ENCODE measurements around the gene RNF146. TPM values are rescaled to one million over a fixed set of nuclear protein-coding genes. Genes with fewer than 3 reads are reported as not detected.

The RNF146 gene
- total and polyA plus RNA-seq, 2 experiments from 2014 or later: 36.7 to 46.3 TPM

DNA sequence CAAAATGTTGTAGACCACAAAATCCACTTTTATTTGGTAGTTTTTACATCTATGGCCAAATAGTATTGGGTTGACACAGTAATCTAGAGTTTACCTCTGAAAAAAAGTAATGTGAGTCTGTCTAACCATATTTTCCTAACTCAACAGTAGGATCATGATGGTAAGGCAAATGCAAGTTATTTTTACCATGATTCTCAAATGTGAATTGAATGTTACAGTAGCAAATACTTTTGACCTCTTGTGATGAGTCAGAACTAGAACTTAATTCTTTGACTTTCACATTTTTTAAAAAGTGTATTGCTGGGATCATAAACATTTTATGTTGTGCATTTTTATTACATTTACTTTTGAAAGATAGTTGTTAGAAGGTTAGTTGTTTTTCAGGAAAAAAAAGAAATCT, 22.0 kb downstream of the RNF146 start:
- H3K79me2 ChIP-seq (ENCODE audit: insufficient read depth): peaks cover 94% of the 10 kb centered on the region
- H3K27ac ChIP-seq: no peak overlapping the region
- peaks cover 60% of the 10 kb centered on the region for H3K36me3 ChIP-seq (ENCODE audit: low read depth)
- H3K9me3 ChIP-seq (ENCODE audit: low read depth): no peaks in the 10 kb centered on the region
- H3K4me2 ChIP-seq (ENCODE audit: unreplicated experiment): no peak overlapping the region
- in situ Hi-C loops (cut with MboI): no loop called here
- 0 out of 2 replicates have a peak, but pooled peaks cover 4% of the 10 kb centered on the region for H3K4me1 ChIP-seq (ENCODE audit: insufficient read depth)
- peak; percentile 25 for DNase-seq
- H3K4me3 ChIP-seq: no peak overlapping the region
- H2AFZ ChIP-seq: no peak overlapping the region
- peaks cover 32% of the 10 kb centered on the region; the same call in 1 of the 2 replicates for H3F3A ChIP-seq (ENCODE audit: insufficient read depth)
- TF ChIP-seq EZH2phosphoT487 (IDR thresholded peaks at IDR 0.05; ENCODE audit: insufficient read depth, low read depth) (no peak), EZH2 (IDR thresholded peaks at IDR 0.05; ENCODE audit: insufficient read depth, poor library complexity, severe bottlenecking) (no peak)
- no peaks in the 10 kb centered on the region for H4K20me1 ChIP-seq (ENCODE audit: insufficient read depth)
- H3K27me3 ChIP-seq (replicated peaks; ENCODE audit: insufficient read depth): no peaks in the 10 kb centered on the region
- no peak overlapping the region for H3K9ac ChIP-seq
- no peaks in the 10 kb centered on the region for H3K9me2 ChIP-seq (ENCODE audit: insufficient read depth)

DNA sequence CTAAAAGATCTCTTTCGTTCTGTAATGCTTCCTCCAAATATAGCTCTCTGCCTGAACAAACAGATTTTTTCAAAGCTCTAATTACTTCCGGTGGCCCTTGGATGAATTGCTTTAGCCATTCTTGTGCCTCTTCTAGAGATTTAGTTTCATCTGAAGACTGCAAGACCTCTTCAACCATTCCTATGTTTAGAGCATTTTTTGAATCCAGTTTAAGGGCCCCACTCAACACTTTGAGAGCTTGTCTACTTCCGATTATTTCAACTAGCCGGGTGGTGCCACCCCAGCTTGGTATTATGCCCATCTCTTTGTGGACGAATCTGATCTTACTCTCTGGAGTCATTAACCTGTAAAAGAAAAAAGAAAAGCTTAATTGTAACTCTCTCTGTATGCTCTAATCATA, 23.3 kb downstream of the RNF146 start:
- Histone ChIP-seq H3F3A (ENCODE audit: insufficient read depth) (peaks cover 26% of the 10 kb centered on the region; the same call in 1 of the 2 replicates), H3K9ac (no peak overlapping the region), H3K4me1 (ENCODE audit: insufficient read depth) (0 out of 2 replicates have a peak, but pooled peaks cover 4% of the 10 kb centered on the region), H3K36me3 (ENCODE audit: low read depth) (peaks cover 52% of the 10 kb centered on the region), H3K9me2 (ENCODE audit: insufficient read depth) (no peaks in the 10 kb centered on the region), H3K27ac (no peak overlapping the region), H4K20me1 (ENCODE audit: insufficient read depth) (no peaks in the 10 kb centered on the region), H2AFZ (no peak overlapping the region), H3K9me3 (ENCODE audit: low read depth) (no peaks in the 10 kb centered on the region), H3K27me3 (replicated peaks; ENCODE audit: insufficient read depth) (no peaks in the 10 kb centered on the region), H3K4me2 (ENCODE audit: unreplicated experiment) (no peak overlapping the region), H3K4me3 (no peak overlapping the region), H3K79me2 (ENCODE audit: insufficient read depth) (peaks cover 94% of the 10 kb centered on the region)
- 72 to 76% methylated on average over 5 of the region's 5 CpGs for WGBS, 2 experiments (ENCODE audit: low coverage in 1 of 2, low lambda C conversion rate in 2 of 2, missing lambda C conversion rate in 2 of 2)
- DNase-seq: no peak
- in situ Hi-C loops (cut with MboI): no loop called here
- TF ChIP-seq EZH2phosphoT487 (IDR thresholded peaks at IDR 0.05; ENCODE audit: insufficient read depth, low read depth) (no peak), EZH2 (IDR thresholded peaks at IDR 0.05; ENCODE audit: insufficient read depth, poor library complexity, severe bottlenecking) (no peak)

DNA sequence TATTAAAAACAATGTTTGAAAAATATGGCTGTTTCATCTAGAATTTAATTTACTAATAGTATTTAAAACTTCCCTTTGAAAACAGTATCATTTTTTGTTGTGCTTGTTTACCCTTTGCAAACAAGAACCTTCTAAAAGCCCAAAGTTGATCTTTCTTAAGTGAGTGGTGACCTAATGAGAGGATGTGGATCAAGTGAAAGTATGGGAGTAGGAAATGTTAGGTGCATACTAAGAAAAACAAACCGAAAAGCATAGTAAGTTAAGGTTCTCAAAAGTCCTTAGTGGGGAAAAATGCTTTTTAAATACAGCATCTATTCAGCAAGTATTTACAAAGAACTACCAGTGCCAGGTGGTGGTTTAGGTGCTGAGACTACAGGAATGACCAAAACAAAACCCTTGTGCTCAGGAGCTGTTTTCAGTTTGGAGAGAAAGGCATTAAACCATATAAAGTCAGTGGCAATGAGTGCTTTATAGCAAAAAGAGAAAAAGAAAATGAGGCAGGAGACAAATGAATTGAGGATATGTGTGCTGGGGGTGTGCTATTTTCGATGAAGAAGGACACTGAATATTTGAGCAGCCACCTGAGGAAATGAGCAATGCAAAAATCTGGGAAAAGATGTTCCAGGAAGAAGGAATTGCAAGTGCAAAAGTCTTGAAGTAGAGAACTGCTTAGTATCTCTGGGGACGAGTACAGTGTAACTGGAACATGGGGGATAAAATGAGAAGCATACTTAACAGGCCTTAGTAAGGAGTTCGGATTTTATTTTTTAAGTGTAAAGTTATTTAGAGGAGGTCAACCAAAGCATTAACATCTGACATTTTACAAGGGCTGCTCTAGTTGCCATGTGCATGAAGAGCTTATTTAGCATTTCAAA, 24.0 kb downstream of the RNF146 start:
- Histone ChIP-seq H3K4me1 (ENCODE audit: insufficient read depth) (0 out of 2 replicates have a peak, but pooled peaks cover 4% of the 10 kb centered on the region), H3K27me3 (replicated peaks; ENCODE audit: insufficient read depth) (no peaks in the 10 kb centered on the region), H3K79me2 (ENCODE audit: insufficient read depth) (peaks cover 96% of the 10 kb centered on the region), H3K9me2 (ENCODE audit: insufficient read depth) (no peaks in the 10 kb centered on the region), H3K9ac (no peak overlapping the region), H3K4me2 (ENCODE audit: unreplicated experiment) (no peak overlapping the region), H3K9me3 (ENCODE audit: low read depth) (no peaks in the 10 kb centered on the region), H4K20me1 (ENCODE audit: insufficient read depth) (no peaks in the 10 kb centered on the region), H3K4me3 (no peak overlapping the region), H3K36me3 (ENCODE audit: low read depth) (peaks cover 46% of the 10 kb centered on the region), H3K27ac (no peak overlapping the region), H3F3A (ENCODE audit: insufficient read depth) (peaks cover 26% of the 10 kb centered on the region; the same call in 1 of the 2 replicates), H2AFZ (no peak overlapping the region)
- no peak for TF ChIP-seq EZH2phosphoT487 (IDR thresholded peaks at IDR 0.05; ENCODE audit: insufficient read depth, low read depth)
- TF ChIP-seq EZH2 (IDR thresholded peaks at IDR 0.05; ENCODE audit: insufficient read depth, poor library complexity, severe bottlenecking): no peak
- WGBS, 2 experiments (ENCODE audit: low coverage in 1 of 2, low lambda C conversion rate in 2 of 2, missing lambda C conversion rate in 2 of 2): 80 to 86% methylated on average over 4 of the region's 4 CpGs
- no peak for DNase-seq
- in situ Hi-C loops (cut with MboI): no loop called here

DNA sequence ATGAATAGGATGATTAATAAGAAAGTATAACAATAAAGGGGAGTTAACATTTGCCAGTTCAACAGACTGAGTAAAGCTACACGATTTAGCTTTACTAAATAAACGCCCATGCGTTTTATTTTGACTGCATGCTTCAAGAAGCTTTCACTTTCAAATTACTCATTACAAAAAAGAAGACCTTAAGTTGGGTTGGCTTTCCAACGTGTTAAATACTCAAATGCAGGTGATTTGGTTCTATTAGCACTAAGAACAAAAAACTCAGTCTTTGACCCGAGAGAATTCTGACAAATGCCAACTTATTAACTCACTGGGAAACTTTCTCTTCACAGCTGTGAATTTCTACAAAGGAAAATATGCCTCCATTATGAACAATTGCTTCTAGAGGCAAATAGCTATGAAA, 24.8 kb downstream of the RNF146 start:
- in situ Hi-C loops (cut with MboI): no loop called here
- H3K4me1 ChIP-seq (ENCODE audit: insufficient read depth): 0 out of 2 replicates have a peak, but pooled peaks cover 4% of the 10 kb centered on the region
- H3K9me2 ChIP-seq (ENCODE audit: insufficient read depth): no peaks in the 10 kb centered on the region
- H3K27me3 ChIP-seq (replicated peaks; ENCODE audit: insufficient read depth): no peaks in the 10 kb centered on the region
- no peak overlapping the region for H3K9ac ChIP-seq
- H2AFZ ChIP-seq: no peak overlapping the region
- no peaks in the 10 kb centered on the region for H3K9me3 ChIP-seq (ENCODE audit: low read depth)
- H3K27ac ChIP-seq: no peak overlapping the region
- TF ChIP-seq EZH2phosphoT487 (IDR thresholded peaks at IDR 0.05; ENCODE audit: insufficient read depth, low read depth): no peak
- no peak for TF ChIP-seq EZH2 (IDR thresholded peaks at IDR 0.05; ENCODE audit: insufficient read depth, poor library complexity, severe bottlenecking)
- peaks cover 26% of the 10 kb centered on the region; the same call in 1 of the 2 replicates for H3F3A ChIP-seq (ENCODE audit: insufficient read depth)
- no peaks in the 10 kb centered on the region for H4K20me1 ChIP-seq (ENCODE audit: insufficient read depth)
- H3K36me3 ChIP-seq (ENCODE audit: low read depth): peaks cover 38% of the 10 kb centered on the region
- 64 to 65% methylated on average over 5 of the region's 5 CpGs for WGBS, 2 experiments (ENCODE audit: low coverage in 1 of 2, low lambda C conversion rate in 2 of 2, missing lambda C conversion rate in 2 of 2)
- no peak overlapping the region for H3K4me3 ChIP-seq
- H3K79me2 ChIP-seq (ENCODE audit: insufficient read depth): peaks cover 95% of the 10 kb centered on the region
- no peak for DNase-seq
- H3K4me2 ChIP-seq (ENCODE audit: unreplicated experiment): no peak overlapping the region

All from GM23248 (cell line).